Measurements from ENCODE around the gene PITX2. TPM values are rescaled to one million over a fixed set of nuclear protein-coding genes. Genes with fewer than 3 reads are reported as not detected.

Gene PITX2
- total RNA-seq, 1 donor from 2014 or later, result 1.0 TPM

GRCh38 chr4:110614976-110615352, 7.9 kb downstream of the PITX2 start:
- Mint-ChIP-seq H3K36me3 (ENCODE audit: low read depth) (peaks cover 9% of the 10 kb centered on the region), H3K4me1 (ENCODE audit: low read depth) (peaks cover 17% of the 10 kb centered on the region), H3K27me3 (ENCODE audit: low read depth) (peaks cover 79% of the 10 kb centered on the region), H3K27ac (ENCODE audit: unreplicated experiment) (no peak overlapping the region), H3K9me3 (ENCODE audit: low read depth) (no peaks in the 10 kb centered on the region), H3K4me3 (ENCODE audit: unreplicated experiment) (no peak overlapping the region)
- no peak for TF ChIP-seq CTCF (IDR thresholded peaks at IDR 0.05)
- no peak for DNase-seq (ENCODE audit: low spot score)

- Mint-ChIP-seq H3K27me3 (ENCODE audit: low read depth) (peaks cover 78% of the 10 kb centered on the region), H3K9me3 (ENCODE audit: low read depth) (no peaks in the 10 kb centered on the region), H3K36me3 (ENCODE audit: low read depth) (peaks cover 8% of the 10 kb centered on the region), H3K27ac (ENCODE audit: unreplicated experiment) (no peak overlapping the region), H3K4me3 (ENCODE audit: unreplicated experiment) (no peak overlapping the region), H3K4me1 (ENCODE audit: low read depth) (peaks cover 12% of the 10 kb centered on the region)
- no peak for DNase-seq (ENCODE audit: low spot score)
- TF ChIP-seq CTCF (IDR thresholded peaks at IDR 0.05), result no peak
These were observed 8.5 kb downstream of the PITX2 start for GRCh38 chr4:110614173-110614963.

GRCh38 chr4:110613745-110614144, 9.1 kb downstream of the PITX2 start:
- Mint-ChIP-seq H3K9me3 (ENCODE audit: low read depth) (no peaks in the 10 kb centered on the region), H3K4me3 (ENCODE audit: unreplicated experiment) (no peak overlapping the region), H3K27ac (ENCODE audit: unreplicated experiment) (no peak overlapping the region), H3K36me3 (ENCODE audit: low read depth) (peaks cover 6% of the 10 kb centered on the region), H3K27me3 (ENCODE audit: low read depth) (peaks cover 78% of the 10 kb centered on the region), H3K4me1 (ENCODE audit: low read depth) (peaks cover 12% of the 10 kb centered on the region)
- DNase-seq (ENCODE audit: low spot score), result no peak
- TF ChIP-seq CTCF (IDR thresholded peaks at IDR 0.05), result no peak

GRCh38 chr4:110612631-110613269, 10.1 kb downstream of the PITX2 start:
- no peak overlapping the region for H3K27ac Mint-ChIP-seq (ENCODE audit: unreplicated experiment)

More at GRCh38 chr4:110612631-110613269, 10.1 kb downstream of the PITX2 start:
- Mint-ChIP-seq H3K9me3 (ENCODE audit: low read depth) (no peaks in the 10 kb centered on the region), H3K36me3 (ENCODE audit: low read depth) (peaks cover 3% of the 10 kb centered on the region), H3K4me3 (ENCODE audit: unreplicated experiment) (no peak overlapping the region), H3K27me3 (ENCODE audit: low read depth) (peaks cover 78% of the 10 kb centered on the region), H3K4me1 (ENCODE audit: low read depth) (peaks cover 5% of the 10 kb centered on the region)
- DNase-seq (ENCODE audit: low spot score), result no peak
- TF ChIP-seq CTCF (IDR thresholded peaks at IDR 0.05), result no peak

Data from chondrocyte (in vitro differentiated cells).